Activated naive CD4-positive, alpha-beta T cell treated with anti-CD3 and anti-CD28 coated beads, Interleukin-2, amount 50 U/mL, for 72 hours (primary cell): Measurements from ENCODE around the gene SPATA1. TPM values are rescaled to one million over a fixed set of nuclear protein-coding genes. Genes with fewer than 3 reads are reported as not detected.

Source experiments
- ATAC-seq, 2 donors: fragments of 150-1000 bp; cut with Tn5 transposase; 2 replicates each; pipeline ENCODE4 v1.10.0; 2021; ENCODE audit warnings: mild to moderate bottlenecking in 2 of 2, moderate library complexity in 2 of 2
- DNase-seq, 2 donors: peaks; one replicate each; pipeline ENCODE4 v3.0.0; 2021 to 2022; ENCODE audit warnings: low spot score in 2 of 2
- H3K27ac Mint-ChIP-seq, 2 donors: one replicate each; pipeline ENCODE4 v1.8.0; 2022; ENCODE audit warnings: mild to moderate bottlenecking in 2 of 2, mixed read lengths in 2 of 2
- H3K36me3 Mint-ChIP-seq, 2 donors: one replicate each; pipeline ENCODE4 v1.8.0; 2022; ENCODE audit warnings: mixed read lengths in 2 of 2
- H3K9me3 Mint-ChIP-seq, 2 donors: one replicate each; pipeline ENCODE4 v1.8.0; 2022; ENCODE audit warnings: mixed read lengths in 2 of 2
- total RNA-seq, 2 donors: library from RNA; stranded (reverse); gene quantifications; one replicate each; pipeline ENCODE4 v1.2.3, GENCODE V29; 2022

SPATA1 gene
- total RNA-seq, result 1 to 10 TPM in 1 of 2 donors, under 1 TPM in 1; 0.96 to 3.0 TPM

DNA sequence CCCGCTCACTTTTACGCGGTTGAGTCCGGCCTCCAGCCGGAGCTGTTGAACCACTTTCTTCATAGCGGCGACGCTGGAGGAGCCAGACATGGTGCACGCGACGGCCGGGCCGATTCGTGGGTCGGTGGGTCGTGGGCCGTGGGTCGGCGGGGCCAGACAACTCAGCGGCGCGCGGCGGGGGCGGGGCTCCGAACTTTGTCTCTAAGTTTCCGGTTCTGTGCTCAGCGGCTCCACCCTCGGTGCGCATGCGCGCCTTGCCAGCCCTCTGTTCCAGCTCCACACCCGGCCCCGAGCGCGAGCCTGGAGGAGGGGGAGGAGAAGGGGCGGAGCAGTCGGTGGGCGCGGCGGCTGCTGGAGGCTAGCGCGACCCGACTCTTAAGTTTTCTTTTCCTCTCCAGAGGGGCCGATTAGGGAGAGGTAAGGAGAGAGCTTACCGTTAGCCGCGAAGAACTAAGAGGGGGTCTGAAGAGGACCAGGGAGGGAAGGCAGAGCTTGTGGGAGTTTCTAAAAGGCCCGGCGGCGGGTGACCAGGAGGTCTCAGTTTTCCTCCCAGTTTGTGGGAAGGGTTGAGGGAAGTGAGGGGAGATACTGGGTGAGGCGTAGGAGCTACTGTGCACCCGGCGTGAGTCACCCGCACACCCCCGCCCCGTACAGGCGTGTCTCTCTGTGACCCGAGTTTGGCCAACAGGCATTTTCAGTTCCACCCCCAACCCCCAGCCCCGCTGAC lies at the start of gene SPATA1, which contains the start of gene GNG5:
Gene SPATA1 (plus strand): TSS at position 385 of the 727 bp plus-strand sequence. CDS start 9,974 bp downstream, outside the sequence.
Gene GNG5 (minus strand): TSS at position 580 of the 727 bp plus-strand sequence. CDS start 490 bp downstream, at position 90.
- Mint-ChIP-seq H3K27ac (peak within 1 kb of the TSS; percentile 99 to 100), H3K36me3 (peaks cover 22 to 30% of the 10 kb centered on the region in 2 donors), H3K9me3 (peaks cover 0 to 11% of the 10 kb centered on the region in 2 donors)
- DNase-seq, result peak; percentile 95 to 97
- peak; percentile 80 to 92 for ATAC-seq

DNA sequence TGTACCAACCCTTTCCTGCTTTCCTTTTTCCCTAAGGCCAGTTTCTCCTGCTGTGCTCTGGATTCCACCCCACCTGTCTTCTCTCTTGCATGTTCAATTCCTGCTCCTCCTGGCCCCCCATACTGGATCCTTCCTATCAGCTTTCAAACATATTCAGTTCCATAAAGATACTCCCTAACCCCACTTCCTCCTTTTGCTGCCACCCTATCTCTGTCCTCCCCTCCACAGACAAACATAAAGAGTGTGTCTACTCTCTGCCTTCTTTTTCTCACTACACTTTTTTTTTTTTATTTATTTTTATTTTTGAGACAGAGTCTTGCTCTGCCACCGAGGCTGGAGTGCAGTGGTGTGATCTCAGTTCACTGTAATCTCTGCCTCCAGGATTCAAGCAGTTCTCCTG lies 44.1 kb upstream of the SPATA1 start:
- H3K27ac Mint-ChIP-seq, result no peak overlapping the region

GRCh38 chr1:84467298-84467697 lies 38.9 kb upstream of the SPATA1 start:
- no peak overlapping the region for H3K27ac Mint-ChIP-seq
- H3K36me3 Mint-ChIP-seq, result peaks cover 0 to 4% of the 10 kb centered on the region in 2 donors
- DNase-seq (no peak), ATAC-seq (no peak)
- no peaks in the 10 kb centered on the region for H3K9me3 Mint-ChIP-seq

More for the DNA sequence above, 44.1 kb upstream of the SPATA1 start:
- no peaks in the 10 kb centered on the region for H3K9me3 Mint-ChIP-seq
- ATAC-seq (no peak), DNase-seq (no peak)
- H3K36me3 Mint-ChIP-seq, result peaks cover 0 to 4% of the 10 kb centered on the region in 2 donors

DNA sequence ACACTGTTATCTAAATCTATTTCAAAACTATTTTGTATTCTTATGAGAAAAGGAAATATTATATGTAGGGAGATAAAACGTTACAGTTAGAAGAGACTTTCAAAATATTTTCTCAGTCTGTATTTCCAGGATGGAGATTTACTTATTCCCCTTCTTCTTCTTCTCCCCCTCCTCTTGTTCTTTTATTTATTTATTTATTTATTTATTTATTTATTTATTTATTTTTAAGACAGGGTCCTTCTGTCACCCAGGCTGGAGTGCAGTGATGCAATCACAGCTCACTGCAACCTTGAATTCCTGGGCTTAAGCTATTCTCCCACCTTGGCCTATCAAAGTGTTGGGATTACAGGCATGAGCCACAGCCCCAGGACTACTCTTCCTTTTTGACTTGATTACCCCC lies 30.0 kb upstream of the SPATA1 start:
- DNase-seq (no peak), ATAC-seq (no peak)
- peaks cover 25 to 26% of the 10 kb centered on the region in 2 donors for H3K36me3 Mint-ChIP-seq
- peaks cover 15 to 17% of the 10 kb centered on the region in 2 donors for H3K9me3 Mint-ChIP-seq
- no peak overlapping the region for H3K27ac Mint-ChIP-seq

DNA sequence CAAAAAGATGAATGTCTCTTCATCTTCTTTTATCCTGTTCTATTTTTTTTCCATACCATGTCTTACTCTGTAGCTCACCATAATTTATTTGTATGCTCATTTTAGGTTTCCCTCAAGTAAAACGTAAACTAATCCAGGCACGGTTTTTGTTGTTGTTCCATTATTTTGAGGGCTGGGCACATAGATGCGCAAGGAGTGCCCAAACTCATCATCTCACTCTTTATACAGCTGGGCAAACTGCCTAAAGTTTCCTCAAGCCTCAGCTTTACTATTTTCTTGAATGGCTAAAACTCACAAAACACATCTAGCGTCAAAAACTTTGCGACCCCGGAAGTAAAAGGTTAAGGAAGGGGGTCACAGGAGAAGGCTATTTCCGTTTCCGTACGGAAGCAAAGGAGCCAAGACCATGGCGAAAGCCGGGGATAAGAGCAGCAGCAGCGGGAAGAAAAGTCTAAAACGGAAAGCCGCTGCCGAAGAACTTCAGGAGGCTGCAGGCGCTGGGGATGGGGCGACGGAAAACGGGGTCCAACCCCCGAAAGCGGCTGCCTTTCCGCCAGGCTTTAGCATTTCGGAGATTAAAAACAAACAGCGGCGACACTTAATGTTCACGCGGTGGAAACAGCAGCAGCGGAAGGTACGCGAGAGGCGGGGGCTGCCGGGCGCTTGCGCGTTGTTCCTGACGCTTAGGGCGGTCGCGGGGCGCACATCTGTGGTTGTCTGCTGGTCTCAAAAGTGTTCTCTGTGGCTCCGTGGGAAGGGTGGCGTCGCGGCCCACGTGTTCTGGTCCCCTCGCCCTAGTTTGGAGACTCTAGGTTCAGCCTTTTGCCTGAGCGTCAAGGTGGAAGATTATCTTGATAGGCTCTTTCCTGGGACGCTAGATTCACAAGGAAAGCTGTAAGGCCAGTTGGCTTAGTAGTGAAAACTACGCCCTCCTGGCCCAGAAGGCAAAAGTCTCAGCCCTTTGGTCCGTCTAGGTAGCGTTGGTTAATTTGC lies 27.0 kb upstream of the SPATA1 start, which contains the start of gene RPF1:
Gene RPF1 (plus strand): TSS at position 391 of the 993 bp plus-strand sequence. CDS start 16 bp downstream, at position 407.
- peak; percentile 96 to 97 for ATAC-seq
- peaks cover 15 to 17% of the 10 kb centered on the region in 2 donors for H3K9me3 Mint-ChIP-seq
- peaks cover 25 to 47% of the 10 kb centered on the region in 2 donors for H3K36me3 Mint-ChIP-seq
- H3K27ac Mint-ChIP-seq, result peak within 1 kb of the TSS; percentile 89 to 95
- DNase-seq, result peak; percentile 70 to 81

- ATAC-seq (peak; percentile 32 to 40), DNase-seq (no peak)
- H3K36me3 Mint-ChIP-seq, result peaks cover 25 to 49% of the 10 kb centered on the region in 2 donors
- peaks cover 15 to 17% of the 10 kb centered on the region in 2 donors for H3K9me3 Mint-ChIP-seq
- peak overlapping the region; percentile 89 to 95 for H3K27ac Mint-ChIP-seq
These were observed 26.2 kb upstream of the SPATA1 start for GRCh38 chr1:84479998-84480397.

DNA sequence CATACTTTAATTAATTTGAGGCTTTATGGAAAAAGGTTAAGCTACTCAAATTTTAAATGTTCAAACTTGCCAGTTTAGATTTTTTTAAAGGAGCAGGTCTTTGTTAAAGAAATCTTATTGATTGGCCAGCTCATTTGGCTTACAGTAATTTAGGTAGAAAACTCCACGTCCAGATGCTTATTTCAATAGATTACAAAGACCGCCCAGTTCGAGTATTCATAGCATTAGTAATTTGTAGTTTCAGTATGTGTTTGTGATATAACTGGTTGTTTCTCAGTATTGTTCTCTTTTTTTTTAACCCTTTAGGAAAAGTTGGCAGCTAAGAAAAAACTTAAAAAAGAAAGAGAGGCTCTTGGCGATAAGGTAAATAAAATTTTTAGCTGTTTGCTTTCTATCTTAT lies 25.5 kb upstream of the SPATA1 start:
- peaks cover 15 to 17% of the 10 kb centered on the region in 2 donors for H3K9me3 Mint-ChIP-seq
- no peak for DNase-seq
- no peak for ATAC-seq
- H3K27ac Mint-ChIP-seq, result no peak overlapping the region
- peaks cover 27 to 51% of the 10 kb centered on the region in 2 donors for H3K36me3 Mint-ChIP-seq

- peaks cover 15 to 22% of the 10 kb centered on the region in 2 donors for H3K9me3 Mint-ChIP-seq
- ATAC-seq (no peak), DNase-seq (no peak)
- peaks cover 32 to 58% of the 10 kb centered on the region in 2 donors for H3K36me3 Mint-ChIP-seq
- peak overlapping the region in 1 of 2 donors; percentile 86 for H3K27ac Mint-ChIP-seq
These were observed 24.9 kb upstream of the SPATA1 start for GRCh38 chr1:84481317-84481716.

GRCh38 chr1:84488107-84488506 lies 18.1 kb upstream of the SPATA1 start:
- Mint-ChIP-seq H3K27ac (no peak overlapping the region), H3K9me3 (peaks cover 0 to 5% of the 10 kb centered on the region in 2 donors), H3K36me3 (peaks cover 7 to 33% of the 10 kb centered on the region in 2 donors)
- DNase-seq (no peak), ATAC-seq (no peak)

DNA sequence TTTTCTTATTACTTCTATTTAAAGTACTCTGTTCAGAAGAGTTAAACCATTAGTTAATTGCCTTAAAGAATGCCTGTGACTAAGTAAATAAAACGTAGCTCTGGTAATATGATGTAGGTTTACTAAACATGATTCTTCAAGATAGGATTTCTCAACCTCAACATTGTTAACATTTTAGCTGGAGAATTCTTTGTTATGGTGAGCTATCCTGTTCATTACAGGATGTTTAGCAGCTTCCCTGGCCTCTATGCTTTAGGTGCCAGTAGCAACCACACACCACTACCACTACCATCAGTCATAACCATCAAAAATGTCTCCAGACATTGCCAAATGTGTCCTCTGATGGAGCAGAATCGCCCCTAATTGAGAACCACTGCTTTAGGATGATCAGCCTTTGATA lies 16.4 kb upstream of the SPATA1 start:
- H3K36me3 Mint-ChIP-seq, result peaks cover 7 to 23% of the 10 kb centered on the region in 2 donors
- H3K9me3 Mint-ChIP-seq, result peaks cover 0 to 5% of the 10 kb centered on the region in 2 donors
- no peak overlapping the region for H3K27ac Mint-ChIP-seq
- DNase-seq (no peak), ATAC-seq (no peak)

DNA sequence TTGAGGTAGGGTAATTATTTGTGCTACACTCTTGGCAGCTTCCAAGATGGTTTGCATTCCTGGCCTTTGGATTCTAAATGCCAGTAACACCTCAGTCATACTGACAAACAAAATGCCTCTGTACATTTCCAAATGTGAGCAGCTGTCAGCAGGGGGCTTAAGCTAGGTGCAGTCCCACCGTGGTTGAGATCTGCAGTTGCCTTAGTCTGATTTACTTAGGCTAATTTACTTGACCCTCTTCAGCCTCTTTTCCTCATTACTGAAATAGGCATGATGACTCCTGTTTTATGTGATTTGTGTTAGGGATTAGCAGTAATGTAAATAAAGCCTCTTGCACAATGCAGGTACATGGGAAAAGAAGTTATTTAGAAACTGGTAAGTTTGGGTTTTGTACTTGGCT lies 13.5 kb upstream of the SPATA1 start:
- Mint-ChIP-seq H3K36me3 (peaks cover 0 to 28% of the 10 kb centered on the region in 2 donors), H3K27ac (no peak overlapping the region), H3K9me3 (no peaks in the 10 kb centered on the region)
- ATAC-seq (no peak), DNase-seq (no peak)

DNA sequence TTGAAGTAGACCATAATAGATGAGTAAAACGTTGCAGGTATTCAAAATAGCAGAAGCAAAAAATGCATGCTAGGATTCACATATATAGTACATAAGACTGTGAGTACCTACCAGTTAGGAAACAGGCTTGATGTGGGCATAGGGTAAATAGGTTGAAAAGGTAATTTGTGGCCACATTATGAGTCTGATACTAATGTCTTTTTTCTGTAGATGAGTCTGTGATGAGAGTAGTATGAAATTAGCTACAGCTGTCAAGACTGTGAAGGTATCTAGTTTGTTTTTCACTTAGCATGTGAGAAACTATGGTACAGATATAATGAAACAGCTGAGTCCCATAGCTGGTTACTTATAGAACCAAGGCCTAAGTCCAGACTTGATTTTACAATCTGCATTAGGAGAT lies 12.4 kb upstream of the SPATA1 start:
- Mint-ChIP-seq H3K36me3 (peaks cover 0 to 37% of the 10 kb centered on the region in 2 donors), H3K27ac (peak overlapping the region; percentile 66 to 81), H3K9me3 (no peaks in the 10 kb centered on the region)
- DNase-seq (no peak), ATAC-seq (peak; percentile 68 to 80)

- DNase-seq, result no peak
- Mint-ChIP-seq H3K27ac (no peak overlapping the region), H3K36me3 (peaks cover 0 to 30% of the 10 kb centered on the region in 2 donors), H3K9me3 (no peaks in the 10 kb centered on the region)
- no peak for ATAC-seq
These were observed 9.7 kb upstream of the SPATA1 start for GRCh38 chr1:84496498-84496897.

DNA sequence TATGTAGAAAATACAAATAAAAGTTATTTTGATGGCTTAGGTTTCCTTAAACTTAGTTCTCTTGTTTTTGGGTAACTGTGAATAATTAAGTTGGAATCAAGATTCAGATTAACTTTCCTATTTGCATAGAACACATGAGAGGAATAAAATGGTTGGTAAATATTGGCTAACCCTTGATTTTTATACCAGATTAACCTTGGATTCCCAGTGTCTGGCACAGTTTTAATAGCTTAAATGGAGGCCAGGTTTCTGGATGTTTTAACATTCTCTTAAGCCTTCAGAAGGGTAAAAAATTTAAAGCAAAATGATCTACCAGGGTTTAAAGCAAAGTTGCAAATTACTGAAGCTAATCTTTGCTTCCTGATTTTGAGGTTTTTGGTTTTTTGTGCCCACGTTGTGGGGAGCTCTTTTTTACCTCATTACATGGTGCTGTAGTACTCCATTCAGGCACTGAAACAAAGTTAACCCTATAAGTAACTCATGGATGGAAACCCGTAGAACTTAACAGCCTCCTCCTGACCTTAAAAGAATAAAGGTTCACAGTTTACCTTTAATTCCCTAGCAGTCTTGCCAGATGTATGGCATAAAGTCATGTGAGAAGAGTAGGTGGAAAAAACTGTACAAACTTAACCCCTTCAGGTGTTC lies 8.4 kb upstream of the SPATA1 start:
- no peak for DNase-seq
- Mint-ChIP-seq H3K9me3 (no peaks in the 10 kb centered on the region), H3K36me3 (peaks cover 0 to 30% of the 10 kb centered on the region in 2 donors), H3K27ac (peak overlapping the region in 1 of 2 donors; percentile 22)
- ATAC-seq, result no peak

- ATAC-seq (no peak), DNase-seq (no peak)
- Mint-ChIP-seq H3K9me3 (no peaks in the 10 kb centered on the region), H3K27ac (no peak overlapping the region), H3K36me3 (peaks cover 17 to 22% of the 10 kb centered on the region in 2 donors)
These were observed 3.3 kb upstream of the SPATA1 start for GRCh38 chr1:84502927-84503326.
